IMR-90 (cell line): ENCODE results near the gene SLC17A9.

ENCODE experiments used
- CTCF ChIP-seq: conservative IDR thresholded peaks from 2 replicates; pipeline ENCODE4 v1.5.1; 2012; ENCODE audit warnings: mild to moderate bottlenecking, low read depth, low read length, improper control_type of control experiment
- ELK1 ChIP-seq: fragments of 150-350 bp; IDR thresholded peaks from 2 replicates; pipeline ENCODE4 v1.6.1; 2016; ENCODE audit warnings: low read depth, mild to moderate bottlenecking, low read length, moderate library complexity, borderline replicate concordance
- FOS ChIP-seq: fragments of 150-350 bp; IDR thresholded peaks from 2 replicates; pipeline ENCODE4 v1.6.1; 2016; ENCODE audit warnings: low read depth, low read length
- MAFK ChIP-seq: IDR thresholded peaks from 2 replicates; pipeline ENCODE4 v1.6.1; 2012; ENCODE audit warnings: low read depth, low read length, improper control_type of control experiment
- NFE2L2 ChIP-seq: fragments of 150-350 bp; IDR thresholded peaks from 2 replicates; pipeline ENCODE4 v1.6.1; 2016; ENCODE audit warnings: low read depth, mild to moderate bottlenecking, low read length
- POLR2A ChIP-seq: IDR thresholded peaks from 2 replicates; pipeline ENCODE4 v1.6.1; 2012; ENCODE audit warnings: mild to moderate bottlenecking, low read depth, low read length
- RAD21 ChIP-seq: IDR thresholded peaks from 2 replicates; pipeline ENCODE4 v1.6.1; 2012; ENCODE audit warnings: low read length, improper control_type of control experiment
- RCOR1 ChIP-seq: IDR thresholded peaks from 2 replicates; pipeline ENCODE4 v1.6.1; 2012; ENCODE audit warnings: mild to moderate bottlenecking, low read length, improper control_type of control experiment; ENCODE audit not compliant: insufficient replicate concordance
- RFX5 ChIP-seq: IDR thresholded peaks from 2 replicates; pipeline ENCODE4 v1.8.0; 2012; ENCODE audit warnings: low read depth, mild to moderate bottlenecking, low read length, moderate library complexity
- USF2 ChIP-seq: fragments of 150-350 bp; IDR thresholded peaks from 2 replicates; pipeline ENCODE4 v1.6.1; 2017; ENCODE audit warnings: mild to moderate bottlenecking, antibody characterized with exemption, low read length, low read depth

GRCh38 chr20:63017076-63017825 lies 64.7 kb downstream of the SLC17A9 start:
- no peak for TF ChIP-seq POLR2A
- TF ChIP-seq CTCF: no peak
- TF ChIP-seq RCOR1: no peak
- TF ChIP-seq ELK1: no peak
- no peak for TF ChIP-seq MAFK
- no peak for TF ChIP-seq RAD21
- no peak for TF ChIP-seq FOS
- no peak for TF ChIP-seq USF2
- TF ChIP-seq NFE2L2: no peak
- no peak for TF ChIP-seq RFX5
